Neuronal stem cell (in vitro differentiated cells): ENCODE results near the gene C7orf57.

Source experiments
- DNase-seq: peaks from one replicate; pipeline ENCODE4 v3.0.0-alpha.2; 2013; ENCODE audit warnings: low spot score
- H2AFZ ChIP-seq: one replicate; pipeline ENCODE4 v1.6.1; 2013; ENCODE audit warnings: mild to moderate bottlenecking, low read length, inconsistent platforms
- H2AK5ac ChIP-seq: 2 replicates; pipeline ENCODE4 v1.6.1; 2013; ENCODE audit warnings: low read depth, mild to moderate bottlenecking, inconsistent platforms, low read length, moderate library complexity, mixed read lengths
- H2BK120ac ChIP-seq: 2 replicates; pipeline ENCODE4 v1.6.1; 2013; ENCODE audit warnings: low read depth, mild to moderate bottlenecking, inconsistent platforms, low read length, moderate library complexity, mixed read lengths
- H2BK12ac ChIP-seq: one replicate; pipeline ENCODE4 v1.6.1; 2013; ENCODE audit warnings: low read length, inconsistent platforms
- H2BK15ac ChIP-seq: 2 replicates; pipeline ENCODE4 v1.6.1; 2013; ENCODE audit warnings: mild to moderate bottlenecking, low read length, inconsistent platforms, mixed read lengths
- H2BK5ac ChIP-seq: one replicate; pipeline ENCODE4 v1.6.1; 2013; ENCODE audit warnings: inconsistent platforms, mild to moderate bottlenecking, low read length, moderate library complexity
- H3K14ac ChIP-seq: one replicate; pipeline ENCODE4 v1.6.1; 2013; ENCODE audit warnings: low read length, inconsistent platforms
- H3K18ac ChIP-seq: 2 replicates; pipeline ENCODE4 v1.6.1; 2013; ENCODE audit warnings: low read length, inconsistent platforms
- H3K23ac ChIP-seq: 2 replicates; pipeline ENCODE4 v1.6.1; 2013; ENCODE audit warnings: low read depth, mild to moderate bottlenecking, mixed read lengths, low read length, inconsistent platforms; ENCODE audit not compliant: poor library complexity
- H3K27ac ChIP-seq: replicated peaks from 3 replicates; pipeline ENCODE4 v1.5.1; 2013; ENCODE audit warnings: low read length, inconsistent platforms
- H3K27me3 ChIP-seq, 3 experiments: 2 replicates each; pipeline ENCODE4 v1.6.1; 2013; ENCODE audit warnings: low read length in 3 of 3, mild to moderate bottlenecking in 2 of 3, inconsistent platforms in 1 of 3, low read depth in 1 of 3, mixed read lengths in 1 of 3, moderate library complexity in 1 of 3; ENCODE audit not compliant: control insufficient read depth in 3 of 3, insufficient read depth in 3 of 3
- H3K36me3 ChIP-seq, 2 donors: replicated peaks in 1 of 2; 2 replicates each; pipeline ENCODE4 v1.6.1; 2013; ENCODE audit warnings: low read length in 2 of 2; ENCODE audit not compliant: control insufficient read depth in 2 of 2, insufficient read depth in 2 of 2
- H3K4ac ChIP-seq: 2 replicates; pipeline ENCODE4 v1.6.1; 2013; ENCODE audit warnings: inconsistent platforms, mild to moderate bottlenecking, low read length, moderate library complexity
- H3K4me1 ChIP-seq, 2 donors: 1 replicate in 1 of 2; 2 replicates in 1 of 2; pipeline ENCODE4 v1.6.1; 2013; ENCODE audit warnings: low read length in 2 of 2, low read depth in 1 of 2; ENCODE audit not compliant: control insufficient read depth in 2 of 2, insufficient read depth in 1 of 2
- H3K4me2 ChIP-seq: one replicate; pipeline ENCODE4 v1.6.1; 2013; ENCODE audit warnings: mild to moderate bottlenecking, low read length, inconsistent platforms; ENCODE audit not compliant: insufficient read depth, poor library complexity, severe bottlenecking
- H3K4me3 ChIP-seq, 2 donors: 2 replicates each; pipeline ENCODE4 v1.5.1; 2013; ENCODE audit warnings: low read length in 2 of 2, mild to moderate bottlenecking in 2 of 2, inconsistent platforms in 1 of 2, moderate library complexity in 1 of 2
- H3K79me1 ChIP-seq: one replicate; pipeline ENCODE4 v1.6.1; 2013; ENCODE audit warnings: low read depth, mild to moderate bottlenecking, inconsistent platforms, low read length, moderate library complexity
- H3K9ac ChIP-seq: one replicate; pipeline ENCODE4 v1.6.1; 2013; ENCODE audit warnings: mild to moderate bottlenecking, low read depth, low read length, inconsistent platforms; ENCODE audit not compliant: poor library complexity
- H3K9me3 ChIP-seq, 2 donors: replicated peaks in 1 of 2; 2 replicates each; pipeline versions ENCODE3 to v1.6.1; 2013; ENCODE audit warnings: low read length in 2 of 2, mild to moderate bottlenecking in 2 of 2, inconsistent platforms in 1 of 2, low read depth in 1 of 2, mixed read lengths in 1 of 2, moderate library complexity in 1 of 2; ENCODE audit not compliant: control insufficient read depth in 2 of 2, insufficient read depth in 1 of 2
- H4K8ac ChIP-seq: one replicate; pipeline ENCODE4 v1.6.1; 2013; ENCODE audit warnings: low read depth, mild to moderate bottlenecking, inconsistent platforms, low read length, moderate library complexity
- H4K91ac ChIP-seq: one replicate; pipeline ENCODE4 v1.6.1; 2013; ENCODE audit warnings: low read length, low read depth, mild to moderate bottlenecking, inconsistent platforms; ENCODE audit not compliant: poor library complexity
- WGBS, 2 donors: extraction: QIAGEN DNeasy Blood & Tissue Kit; methylation state at CpG; one replicate each; pipeline ENCODE4 v1.1.7; 2013; ENCODE audit warnings: missing lambda C conversion rate in 2 of 2, mixed read lengths in 1 of 2; ENCODE audit not compliant: insufficient read length in 2 of 2, insufficient replicate concordance in 1 of 2; ENCODE audit errors: extremely low coverage in 2 of 2; 5-methylcytosine and 5-hydroxymethylcytosine counted together

The C7orf57 gene

GRCh38 chr7:48108959-48109847 is 73.9 kb downstream of the C7orf57 start:
- no peaks in the 10 kb centered on the region for H3K9me3 ChIP-seq
- H3K27ac ChIP-seq = no peak overlapping the region
- no peak overlapping the region for H3K4ac ChIP-seq
- no peak overlapping the region for H2AK5ac ChIP-seq
- H2AFZ ChIP-seq = no peak overlapping the region
- H3K4me1 ChIP-seq = no peaks in the 10 kb centered on the region
- no peak overlapping the region for H3K9ac ChIP-seq
- DNase-seq = no peak
- no peak overlapping the region for H2BK15ac ChIP-seq
- no peak overlapping the region for H3K4me3 ChIP-seq
- WGBS, 2 donors = no CpG with 5 or more reads among the region's 5 CpGs
- no peaks in the 10 kb centered on the region for H3K27me3 ChIP-seq
- no peak overlapping the region for H2BK5ac ChIP-seq
- H3K79me1 ChIP-seq = no peaks in the 10 kb centered on the region
- no peak overlapping the region for H3K18ac ChIP-seq
- no peak overlapping the region for H3K14ac ChIP-seq
- H2BK120ac ChIP-seq = no peak overlapping the region
- peaks cover 20 to 49% of the 10 kb centered on the region in 2 donors for H3K36me3 ChIP-seq
- H2BK12ac ChIP-seq = no peak overlapping the region
- H3K4me2 ChIP-seq = no peak overlapping the region
- no peak overlapping the region for H4K91ac ChIP-seq
- H3K23ac ChIP-seq = no peak overlapping the region
- H4K8ac ChIP-seq = no peak overlapping the region

GRCh38 chr7:48109848-48110663 is 74.7 kb downstream of the C7orf57 start:
- Histone ChIP-seq H3K4me3 (no peak overlapping the region), H3K9ac (no peak overlapping the region), H3K4me1 (no peaks in the 10 kb centered on the region), H3K4ac (no peak overlapping the region), H3K27me3 (no peaks in the 10 kb centered on the region), H3K4me2 (no peak overlapping the region), H3K14ac (no peak overlapping the region), H3K9me3 (no peaks in the 10 kb centered on the region), H3K27ac (no peak overlapping the region), H2BK5ac (no peak overlapping the region), H2AFZ (no peak overlapping the region), H2BK12ac (no peak overlapping the region), H3K18ac (no peak overlapping the region), H4K91ac (no peak overlapping the region), H3K23ac (no peak overlapping the region), H2BK15ac (no peak overlapping the region), H2BK120ac (no peak overlapping the region), H3K36me3 (peaks cover 20 to 41% of the 10 kb centered on the region in 2 donors), H3K79me1 (no peaks in the 10 kb centered on the region), H4K8ac (no peak overlapping the region), H2AK5ac (no peak overlapping the region)
- peak; percentile 61 for DNase-seq
- no CpG with 5 or more reads among the region's 9 CpGs for WGBS, 2 donors

GRCh38 chr7:48110868-48111267 is 75.5 kb downstream of the C7orf57 start:
- Histone ChIP-seq H2BK120ac (no peak overlapping the region), H2BK12ac (no peak overlapping the region), H3K4me3 (no peak overlapping the region), H3K4ac (no peak overlapping the region), H3K27me3 (no peaks in the 10 kb centered on the region), H2BK5ac (no peak overlapping the region), H3K36me3 (peaks cover 18 to 33% of the 10 kb centered on the region in 2 donors), H2BK15ac (no peak overlapping the region), H3K9me3 (no peaks in the 10 kb centered on the region), H3K14ac (no peak overlapping the region), H3K27ac (no peak overlapping the region), H3K4me2 (no peak overlapping the region), H4K8ac (no peak overlapping the region), H3K18ac (no peak overlapping the region), H4K91ac (no peak overlapping the region), H2AFZ (no peak overlapping the region), H3K4me1 (no peaks in the 10 kb centered on the region), H2AK5ac (no peak overlapping the region), H3K9ac (no peak overlapping the region), H3K79me1 (no peaks in the 10 kb centered on the region), H3K23ac (no peak overlapping the region)
- WGBS, 2 donors = no CpG with 5 or more reads among the region's 4 CpGs
- DNase-seq = no peak
